Measurements from ENCODE around the gene UBL4A. TPM values are rescaled to one million over a fixed set of nuclear protein-coding genes. Genes with fewer than 3 reads are reported as not detected.

The UBL4A gene
- total and polyA plus RNA-seq, 2 experiments from 2014 or later = 53.4 to 65.2 TPM

DNA sequence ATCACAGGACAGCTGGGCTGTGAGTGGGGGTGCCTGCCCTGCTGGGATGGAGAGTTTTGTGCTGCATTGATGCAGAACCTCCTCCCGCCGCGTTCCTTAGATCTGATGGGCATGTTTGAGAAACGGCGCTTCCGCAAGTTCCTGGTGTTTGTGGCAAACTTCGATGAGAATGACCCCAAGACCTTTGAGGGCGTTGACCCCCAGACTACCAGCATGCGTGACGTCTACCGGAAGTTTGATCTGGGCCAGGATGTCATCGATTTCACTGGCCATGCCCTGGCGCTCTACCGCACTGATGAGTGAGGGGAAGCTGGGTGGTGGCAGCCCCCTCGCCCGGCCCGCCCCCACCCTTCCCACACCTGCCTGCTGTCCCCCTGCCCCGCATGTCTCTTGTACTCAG, 46.6 kb downstream of the UBL4A start:
- no peaks in the 10 kb centered on the region for H3K36me3 ChIP-seq
- TF ChIP-seq CTCF (IDR thresholded peaks at IDR 0.05; ENCODE audit: low read depth, low read length) = no peak
- H3K27ac ChIP-seq = no peak overlapping the region
- no peak for DNase-seq (ENCODE audit: low read depth in 1 of 2, low spot score in 1 of 2)
- no peak overlapping the region for H3K4me3 ChIP-seq
- no peaks in the 10 kb centered on the region for H3K9me3 ChIP-seq (ENCODE audit: low read depth)
- H3K27me3 ChIP-seq = no peaks in the 10 kb centered on the region
- H3K4me1 ChIP-seq (ENCODE audit: low read depth) = no peaks in the 10 kb centered on the region

DNA sequence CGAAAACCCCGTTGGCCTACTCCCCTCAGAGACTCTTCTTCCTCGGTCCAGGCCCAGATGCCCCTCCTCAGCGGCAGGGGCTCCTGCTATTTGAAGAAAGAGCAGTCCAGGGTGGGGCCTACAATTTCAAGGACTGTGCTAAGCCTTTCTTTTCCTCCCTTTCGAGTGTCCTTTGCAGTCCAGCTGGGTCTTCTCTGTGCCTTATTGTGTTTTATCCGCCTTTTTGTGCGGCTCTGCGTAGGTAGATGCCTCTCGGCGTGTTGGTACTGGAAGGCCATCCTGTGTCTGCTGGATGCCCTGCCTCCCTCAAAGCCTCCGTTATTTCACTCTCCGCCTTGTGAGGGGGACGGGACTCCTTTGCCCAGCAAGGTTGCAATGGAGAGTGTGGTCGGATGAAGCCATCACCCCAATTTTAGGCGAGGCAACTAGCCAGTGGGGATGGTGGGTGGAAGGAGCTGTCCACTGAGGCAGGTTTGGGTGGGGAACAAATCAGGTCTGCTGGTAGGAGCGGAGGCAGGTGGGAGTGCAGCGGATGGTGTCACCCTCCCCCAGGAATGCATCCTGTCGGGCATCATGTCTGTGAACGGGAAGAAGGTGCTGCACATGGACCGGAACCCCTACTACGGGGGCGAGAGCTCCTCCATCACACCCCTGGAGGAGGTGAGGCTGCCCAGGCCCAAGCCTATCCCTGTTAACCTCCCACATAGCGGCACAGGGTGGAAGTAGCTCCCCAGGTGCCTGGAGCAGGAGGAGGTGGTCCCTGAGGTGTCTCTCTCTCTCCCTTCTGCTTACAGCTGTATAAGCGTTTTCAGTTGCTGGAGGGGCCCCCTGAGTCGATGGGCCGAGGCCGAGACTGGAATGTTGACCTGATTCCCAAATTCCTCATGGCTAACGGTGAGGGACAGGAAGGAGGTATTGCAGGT, 48.2 kb downstream of the UBL4A start:
- Histone ChIP-seq H3K4me1 (ENCODE audit: low read depth) (no peaks in the 10 kb centered on the region), H3K27me3 (no peaks in the 10 kb centered on the region), H3K4me3 (peak overlapping the region; percentile 74), H3K27ac (no peak overlapping the region), H3K36me3 (no peaks in the 10 kb centered on the region), H3K9me3 (ENCODE audit: low read depth) (no peaks in the 10 kb centered on the region)
- no peak for TF ChIP-seq CTCF (IDR thresholded peaks at IDR 0.05; ENCODE audit: low read depth, low read length)
- DNase-seq (ENCODE audit: low read depth in 1 of 2, low spot score in 1 of 2) = no peak

DNA sequence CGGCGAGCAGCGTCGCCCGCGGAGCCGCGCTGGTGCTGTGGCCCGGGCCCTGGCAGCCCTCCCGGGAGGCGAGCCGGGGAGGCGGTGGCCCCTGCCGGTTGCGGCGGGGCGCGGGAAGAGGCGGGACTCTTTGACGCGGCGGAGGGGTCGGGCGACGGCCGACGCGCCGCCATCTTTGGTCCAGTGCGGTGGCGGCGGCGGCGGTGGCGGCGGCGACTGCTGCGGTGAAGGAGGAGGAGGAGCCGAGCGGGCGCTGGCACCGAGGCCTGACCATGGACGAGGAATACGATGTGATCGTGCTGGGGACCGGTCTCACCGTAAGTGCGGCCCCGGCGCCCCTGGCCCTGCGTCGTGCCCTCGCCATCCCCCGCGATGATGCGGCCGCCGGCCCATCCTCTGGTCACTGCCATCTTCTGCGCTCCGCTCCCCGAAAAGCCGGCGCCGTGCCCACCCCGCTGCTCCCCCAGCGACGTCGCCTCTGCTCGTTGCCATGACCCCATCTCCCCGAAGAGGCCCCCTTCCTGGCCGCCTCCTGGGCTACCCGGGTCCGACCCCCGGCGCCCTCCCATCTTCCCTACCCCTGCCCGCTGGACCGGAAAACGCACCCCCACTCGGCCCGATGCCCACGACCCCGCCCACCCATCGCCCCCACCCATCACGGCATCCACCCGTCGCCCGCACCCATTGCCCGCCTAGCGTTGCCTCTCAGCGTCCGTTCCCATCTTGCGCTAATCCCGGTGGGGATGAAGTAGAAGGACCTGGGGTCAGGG, 49.2 kb downstream of the UBL4A start, which contains the start of gene GDI1:
Gene GDI1, plus strand, starts transcription at position 172 of the 770 bp plus-strand sequence. Its CDS starts 101 bp downstream, at position 273.
- no peaks in the 10 kb centered on the region for H3K36me3 ChIP-seq
- no peaks in the 10 kb centered on the region for H3K27me3 ChIP-seq
- peak; percentile 59 to 64 for DNase-seq (ENCODE audit: low read depth in 1 of 2, low spot score in 1 of 2)
- TF ChIP-seq CTCF (IDR thresholded peaks at IDR 0.05; ENCODE audit: low read depth, low read length) = no peak
- peak within 1 kb of the TSS; percentile 99 for H3K27ac ChIP-seq
- H3K4me3 ChIP-seq = peak within 1 kb of the TSS; percentile 74
- no peaks in the 10 kb centered on the region for H3K4me1 ChIP-seq (ENCODE audit: low read depth)
- no peaks in the 10 kb centered on the region for H3K9me3 ChIP-seq (ENCODE audit: low read depth)

DNA sequence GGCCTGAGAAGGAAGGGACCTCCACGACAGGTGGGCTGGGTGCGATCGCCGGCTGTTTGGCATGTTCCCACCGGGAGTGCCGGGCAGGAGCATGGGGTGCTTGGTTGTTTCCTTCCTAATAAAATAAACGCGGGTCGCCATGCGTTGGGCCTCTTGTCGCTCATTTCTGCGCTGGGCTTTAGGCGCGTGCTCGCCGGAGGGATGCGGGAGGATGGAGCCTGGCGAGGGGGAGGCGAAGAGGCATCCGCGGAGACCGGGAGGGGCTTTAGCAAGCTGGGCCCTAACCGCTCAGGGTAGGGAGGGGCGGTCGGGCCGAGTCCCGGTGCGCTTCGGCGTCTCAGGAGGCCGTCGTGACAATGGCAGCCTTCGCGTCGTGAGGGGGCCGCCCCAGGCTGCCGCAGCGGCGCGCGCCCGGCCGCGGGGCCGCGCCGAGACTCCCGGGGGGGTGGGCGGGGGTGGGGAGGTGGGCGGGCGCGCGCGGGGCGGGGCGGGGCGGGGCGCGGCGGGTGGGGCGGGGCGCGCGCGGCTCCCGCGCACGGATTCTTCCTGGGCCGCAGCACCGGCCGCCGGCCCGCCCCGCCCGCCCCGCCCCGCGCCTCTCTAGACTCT, 49.9 kb downstream of the UBL4A start:
- H3K4me3 ChIP-seq = peak overlapping the region; percentile 74
- peak overlapping the region; percentile 99 for H3K27ac ChIP-seq
- no peaks in the 10 kb centered on the region for H3K27me3 ChIP-seq
- no peak for TF ChIP-seq CTCF (IDR thresholded peaks at IDR 0.05; ENCODE audit: low read depth, low read length)
- H3K9me3 ChIP-seq (ENCODE audit: low read depth) = no peaks in the 10 kb centered on the region
- DNase-seq (ENCODE audit: low read depth in 1 of 2, low spot score in 1 of 2) = peak; percentile 46 to 61
- H3K36me3 ChIP-seq = no peaks in the 10 kb centered on the region
- H3K4me1 ChIP-seq (ENCODE audit: low read depth) = no peaks in the 10 kb centered on the region

GRCh38 chrX:154435171-154435733, 51.2 kb downstream of the UBL4A start:
- H3K4me1 ChIP-seq (ENCODE audit: low read depth) = no peaks in the 10 kb centered on the region
- no peaks in the 10 kb centered on the region for H3K9me3 ChIP-seq (ENCODE audit: low read depth)
- H3K4me3 ChIP-seq = no peak overlapping the region
- H3K36me3 ChIP-seq = no peaks in the 10 kb centered on the region
- TF ChIP-seq CTCF (IDR thresholded peaks at IDR 0.05; ENCODE audit: low read depth, low read length) = no peak
- H3K27ac ChIP-seq = no peak overlapping the region
- no peaks in the 10 kb centered on the region for H3K27me3 ChIP-seq
- DNase-seq (ENCODE audit: low read depth in 1 of 2, low spot score in 1 of 2) = no peak
